SK-N-SH treated with all-trans-retinoic acid at 6 μM for 48 hours (cell line): ENCODE results near the gene ITGB7.

Experiments used
- ARNTL ChIP-seq: fragments of 450-650 bp; formaldehyde crosslinking; IDR thresholded peaks from 2 replicates; pipeline ENCODE4 v1.5.0; 2020; ENCODE audit warnings: low read depth, mild to moderate bottlenecking, moderate library complexity, borderline replicate concordance
- CSDC2 ChIP-seq: fragments of 250-450 bp; sonication (Bioruptor Pico); IDR thresholded peaks from 2 replicates; pipeline ENCODE4 v1.5.0; 2020; ENCODE audit warnings: mild to moderate bottlenecking, moderate library complexity
- ISL1 ChIP-seq: fragments of 250-450 bp; sonication (Bioruptor Pico); IDR thresholded peaks from 2 replicates; pipeline ENCODE4 v2.1.2; 2022; ENCODE audit warnings: mild to moderate bottlenecking, moderate library complexity
- OSR1 ChIP-seq: fragments of 250-450 bp; sonication (Bioruptor Pico); IDR thresholded peaks from 2 replicates; pipeline ENCODE4 v1.8.0; 2022; ENCODE audit warnings: moderate library complexity, mild to moderate bottlenecking, inconsistent platforms
- PATZ1 ChIP-seq: fragments of 250-450 bp; sonication (Bioruptor Pico); IDR thresholded peaks from 2 replicates; pipeline ENCODE4 v1.8.0; 2020; ENCODE audit warnings: mild to moderate bottlenecking, moderate library complexity, borderline replicate concordance
- POU6F1 ChIP-seq: fragments of 250-450 bp; sonication (Bioruptor Pico); IDR thresholded peaks from 2 replicates; pipeline ENCODE4 v1.8.0; 2021; ENCODE audit warnings: low read depth, mild to moderate bottlenecking, moderate library complexity, borderline replicate concordance
- PPARA ChIP-seq: fragments of 250-450 bp; sonication (Bioruptor Pico); IDR thresholded peaks from 2 replicates; pipeline ENCODE4 v1.5.0; 2020; ENCODE audit warnings: mild to moderate bottlenecking, borderline replicate concordance
- TCF4 ChIP-seq: fragments of 250-450 bp; sonication (Bioruptor Pico); IDR thresholded peaks from 2 replicates; pipeline ENCODE4 v1.8.0; 2021; ENCODE audit warnings: mild to moderate bottlenecking, moderate library complexity, borderline replicate concordance
- TOX ChIP-seq: fragments of 250-450 bp; sonication (Bioruptor Pico); IDR thresholded peaks from 2 replicates; pipeline ENCODE4 v1.8.0; 2021; ENCODE audit warnings: mild to moderate bottlenecking, moderate library complexity, borderline replicate concordance
- TSHZ2 ChIP-seq: fragments of 250-450 bp; sonication (Bioruptor Pico); IDR thresholded peaks from 2 replicates; pipeline ENCODE4 v1.5.0; 2020; ENCODE audit warnings: mild to moderate bottlenecking, moderate library complexity
- ZFP30 ChIP-seq: fragments of 450-650 bp; formaldehyde crosslinking; IDR thresholded peaks from 2 replicates; pipeline ENCODE4 v1.5.0; 2022; ENCODE audit warnings: mild to moderate bottlenecking, moderate library complexity
- ZNF565 ChIP-seq: fragments of 450-650 bp; formaldehyde crosslinking; conservative IDR thresholded peaks from 2 replicates; pipeline ENCODE4 v1.5.0; 2020; ENCODE audit warnings: low read depth, mild to moderate bottlenecking, moderate library complexity

GRCh38 chr12:53200107-53200457 lies 7.0 kb downstream of the ITGB7 start:
- no peak for TF ChIP-seq ZFP30 (CRISPR knock-in tag)
- TF ChIP-seq ARNTL (CRISPR knock-in tag), result no peak
- no peak for TF ChIP-seq POU6F1 (CRISPR knock-in tag)
- no peak for TF ChIP-seq CSDC2 (CRISPR knock-in tag)
- no peak for TF ChIP-seq TCF4 (CRISPR knock-in tag)
- TF ChIP-seq OSR1 (CRISPR knock-in tag), result no peak
- no peak for TF ChIP-seq TSHZ2 (CRISPR knock-in tag)
- TF ChIP-seq PATZ1 (CRISPR knock-in tag), result no peak
- TF ChIP-seq ISL1 (CRISPR knock-in tag), result no peak
- TF ChIP-seq ZNF565 (CRISPR knock-in tag), result no peak
- no peak for TF ChIP-seq PPARA (CRISPR knock-in tag)
- TF ChIP-seq TOX (CRISPR knock-in tag), result no peak
